OCI-LY1 (cell line): ENCODE results near the gene TEN1.

Experiments used
- H2AFZ ChIP-seq: fragments of 200-600 bp; sonication (generic), shearing (Covaris generic); 2 replicates; pipeline ENCODE4 v1.6.0; 2014; ENCODE audit warnings: antibody characterized with exemption, mild to moderate bottlenecking, low read length
- H3F3A ChIP-seq: fragments of 200-600 bp; sonication (generic), shearing (Covaris generic); 2 replicates; pipeline ENCODE4 v1.6.0; 2014; ENCODE audit warnings: mild to moderate bottlenecking, antibody characterized with exemption, low read length, moderate library complexity; ENCODE audit not compliant: insufficient read depth
- H3K27ac ChIP-seq: fragments of 200-600 bp; sonication (generic); 2 replicates; pipeline ENCODE4 v1.5.1; 2014; ENCODE audit warnings: low read length, mixed run types, mild to moderate bottlenecking, low read depth; ENCODE audit not compliant: poor library complexity, severe bottlenecking
- H3K27me3 ChIP-seq: fragments of 200-600 bp; sonication (generic); 2 replicates; pipeline ENCODE4 v1.6.0; 2014; ENCODE audit warnings: antibody characterized with exemption, mild to moderate bottlenecking, low read length, moderate library complexity; ENCODE audit not compliant: insufficient read depth
- H3K36me3 ChIP-seq: fragments of 200-600 bp; sonication (generic); 2 replicates; pipeline ENCODE4 v1.6.1; 2014; ENCODE audit warnings: mild to moderate bottlenecking, antibody characterized with exemption, low read length, moderate library complexity, mixed read lengths; ENCODE audit not compliant: insufficient read depth
- H3K4me1 ChIP-seq: fragments of 200-600 bp; sonication (generic); 2 replicates; pipeline ENCODE4 v1.5.1; 2014; ENCODE audit warnings: mild to moderate bottlenecking, low read length, moderate library complexity; ENCODE audit not compliant: insufficient read depth, severe bottlenecking
- H3K4me2 ChIP-seq: fragments of 200-600 bp; sonication (generic), shearing (Covaris generic); 2 replicates; pipeline ENCODE4 v1.6.1; 2014; ENCODE audit warnings: low read length
- H3K4me3 ChIP-seq: fragments of 200-600 bp; sonication (generic); 2 replicates; pipeline ENCODE4 v1.5.1; 2014; ENCODE audit warnings: low read length, low read depth, mild to moderate bottlenecking, mixed read lengths; ENCODE audit not compliant: poor library complexity, severe bottlenecking
- H3K79me2 ChIP-seq: fragments of 200-600 bp; shearing (Covaris generic); 2 replicates; pipeline ENCODE4 v1.6.1; 2016; ENCODE audit warnings: mixed run types, low read length, mixed read lengths; ENCODE audit not compliant: insufficient read depth
- H3K9ac ChIP-seq: fragments of 200-600 bp; sonication (generic), shearing (Covaris generic); 2 replicates; pipeline ENCODE4 v1.6.1; 2014; ENCODE audit warnings: mild to moderate bottlenecking, low read length, mixed read lengths
- H3K9me2 ChIP-seq: fragments of 200-600 bp; sonication (generic), shearing (Covaris generic); 2 replicates; pipeline ENCODE4 v1.6.1; 2014; ENCODE audit warnings: low read depth, mild to moderate bottlenecking, low read length, mixed read lengths
- H3K9me3 ChIP-seq: fragments of 200-600 bp; shearing (Covaris generic); 2 replicates; pipeline ENCODE4 v1.6.1; 2014; ENCODE audit warnings: low read length, mixed read lengths
- H4K20me1 ChIP-seq: fragments of 200-600 bp; sonication (generic), shearing (Covaris generic); 2 replicates; pipeline ENCODE4 v1.6.0; 2016; ENCODE audit warnings: mild to moderate bottlenecking, low read length; ENCODE audit not compliant: insufficient read depth
- EZH2 ChIP-seq: fragments of 200-600 bp; sonication (generic), shearing (Covaris generic); IDR thresholded peaks from 2 replicates; pipeline ENCODE4 v1.8.0; 2017; ENCODE audit warnings: borderline replicate concordance, mixed run types, mild to moderate bottlenecking, antibody characterized with exemption, low read length, moderate library complexity, mixed read lengths
- TF ChIP-seq, protein P1 (sequence below): fragments of 200-600 bp; sonication (generic), shearing (Covaris generic); IDR thresholded peaks from 2 replicates; pipeline ENCODE4 v1.5.1; 2017; ENCODE audit warnings: mild to moderate bottlenecking, antibody characterized with exemption, low read length, moderate library complexity, mixed read lengths

TEN1 gene

DNA sequence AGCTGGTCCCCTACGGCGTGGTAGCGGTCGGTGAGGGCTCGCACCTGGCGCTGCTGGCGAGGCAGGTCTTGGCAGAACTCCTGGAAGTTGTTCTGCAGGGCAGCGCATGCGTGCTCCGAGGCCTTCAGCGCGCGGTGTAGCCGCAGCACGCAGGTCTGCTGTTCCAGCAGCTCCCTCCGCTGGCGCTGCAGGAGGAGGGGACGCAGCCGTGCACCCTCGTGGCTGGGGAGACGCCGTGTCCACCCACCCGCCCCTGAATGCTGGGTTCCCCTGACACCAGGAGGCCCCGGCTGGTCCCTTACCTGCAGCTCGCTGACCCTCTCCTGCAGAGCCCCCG is 35.9 kb downstream of the TEN1 start:
- Histone ChIP-seq H3K9me2 (no peaks in the 10 kb centered on the region), H3K79me2 (no peaks in the 10 kb centered on the region), H3K9ac (no peak overlapping the region), H2AFZ (no peak overlapping the region), H3K36me3 (no peaks in the 10 kb centered on the region), H3F3A (no peaks in the 10 kb centered on the region), H3K4me1 (no peaks in the 10 kb centered on the region), H3K27me3 (peaks cover 7% of the 10 kb centered on the region; the same call in 1 of the 2 replicates), H4K20me1 (no peaks in the 10 kb centered on the region), H3K9me3 (no peaks in the 10 kb centered on the region), H3K4me2 (no peak overlapping the region), H3K27ac (no peak overlapping the region), H3K4me3 (no peak overlapping the region)
- TF ChIP-seq, protein P1, sequence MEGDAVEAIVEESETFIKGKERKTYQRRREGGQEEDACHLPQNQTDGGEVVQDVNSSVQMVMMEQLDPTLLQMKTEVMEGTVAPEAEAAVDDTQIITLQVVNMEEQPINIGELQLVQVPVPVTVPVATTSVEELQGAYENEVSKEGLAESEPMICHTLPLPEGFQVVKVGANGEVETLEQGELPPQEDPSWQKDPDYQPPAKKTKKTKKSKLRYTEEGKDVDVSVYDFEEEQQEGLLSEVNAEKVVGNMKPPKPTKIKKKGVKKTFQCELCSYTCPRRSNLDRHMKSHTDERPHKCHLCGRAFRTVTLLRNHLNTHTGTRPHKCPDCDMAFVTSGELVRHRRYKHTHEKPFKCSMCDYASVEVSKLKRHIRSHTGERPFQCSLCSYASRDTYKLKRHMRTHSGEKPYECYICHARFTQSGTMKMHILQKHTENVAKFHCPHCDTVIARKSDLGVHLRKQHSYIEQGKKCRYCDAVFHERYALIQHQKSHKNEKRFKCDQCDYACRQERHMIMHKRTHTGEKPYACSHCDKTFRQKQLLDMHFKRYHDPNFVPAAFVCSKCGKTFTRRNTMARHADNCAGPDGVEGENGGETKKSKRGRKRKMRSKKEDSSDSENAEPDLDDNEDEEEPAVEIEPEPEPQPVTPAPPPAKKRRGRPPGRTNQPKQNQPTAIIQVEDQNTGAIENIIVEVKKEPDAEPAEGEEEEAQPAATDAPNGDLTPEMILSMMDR = no peak
- no peak for TF ChIP-seq EZH2

DNA sequence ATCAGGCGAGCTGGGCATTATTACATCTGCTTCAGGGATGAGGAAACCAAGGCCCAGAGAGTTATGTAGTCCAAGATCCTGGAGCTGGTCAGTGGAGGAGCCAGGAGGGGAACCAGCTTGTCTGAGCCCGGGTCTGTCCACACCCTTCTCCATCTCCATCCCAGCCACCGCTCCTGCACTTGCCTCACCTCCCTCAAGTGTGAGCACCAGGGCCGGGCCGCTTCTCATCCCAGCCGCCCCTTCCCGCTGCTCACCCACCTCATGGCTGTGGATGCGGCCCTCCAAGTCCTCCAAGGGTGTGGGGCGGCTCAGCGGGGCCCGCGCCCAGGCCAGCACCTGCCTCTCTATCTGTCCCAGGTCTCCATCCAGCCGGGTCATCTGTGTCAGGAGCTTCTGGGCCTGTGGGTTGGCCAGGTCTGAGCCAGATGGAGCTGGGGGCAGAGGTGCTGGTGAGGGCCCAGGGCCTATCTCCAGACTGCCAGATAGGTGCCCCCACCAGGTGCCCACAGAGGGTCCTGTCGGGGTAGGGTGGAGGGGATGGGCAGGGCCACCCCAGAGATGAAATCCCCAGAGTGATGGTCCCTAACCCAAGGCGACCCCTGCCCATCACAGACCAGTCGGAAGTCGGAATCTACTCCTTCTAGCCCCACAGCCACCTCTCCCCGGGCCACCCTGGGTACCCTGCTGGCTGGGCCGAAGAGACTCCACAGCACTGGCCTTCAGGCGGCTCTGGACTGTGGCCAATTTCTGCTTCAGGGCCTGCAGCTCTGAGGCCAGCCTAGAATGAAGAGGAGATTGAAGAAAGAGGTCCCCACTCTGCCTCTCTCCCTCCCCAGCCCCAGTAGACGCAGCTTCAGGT is 38.7 kb downstream of the TEN1 start:
- TF ChIP-seq, protein P1 = no peak
- no peak for TF ChIP-seq EZH2
- peaks cover 5% of the 10 kb centered on the region for H3K4me1 ChIP-seq
- H3K36me3 ChIP-seq = no peaks in the 10 kb centered on the region
- no peaks in the 10 kb centered on the region for H3K9me2 ChIP-seq
- no peak overlapping the region for H3K9ac ChIP-seq
- H3K27me3 ChIP-seq = no peaks in the 10 kb centered on the region; the same call in 1 of the 2 replicates
- no peaks in the 10 kb centered on the region for H4K20me1 ChIP-seq
- H3K79me2 ChIP-seq = no peaks in the 10 kb centered on the region
- H3K4me2 ChIP-seq = no peak overlapping the region
- no peak overlapping the region for H3K27ac ChIP-seq
- no peaks in the 10 kb centered on the region for H3F3A ChIP-seq
- H3K4me3 ChIP-seq = no peak overlapping the region
- no peaks in the 10 kb centered on the region for H3K9me3 ChIP-seq
- no peak overlapping the region for H2AFZ ChIP-seq

DNA sequence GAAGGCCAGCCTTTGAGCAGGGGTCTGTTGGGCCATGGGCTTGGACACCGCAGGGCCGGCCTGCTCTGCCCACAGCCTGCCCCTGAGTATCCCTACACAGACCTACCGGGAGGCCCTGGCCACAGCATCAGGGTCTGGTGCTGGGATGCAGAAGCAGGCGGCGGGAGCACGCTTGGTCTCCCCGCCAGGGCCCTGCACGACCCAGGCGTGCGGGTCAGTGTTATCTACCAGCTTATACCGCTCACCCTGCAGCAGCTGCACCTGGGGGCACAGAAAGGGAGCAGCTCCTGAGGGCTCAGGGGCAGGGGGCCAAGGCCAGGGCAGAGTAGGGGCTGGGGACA is 39.3 kb downstream of the TEN1 start:
- H3K4me3 ChIP-seq = no peak overlapping the region
- TF ChIP-seq EZH2 = no peak
- TF ChIP-seq, protein P1 = no peak
- H3K9me3 ChIP-seq = no peaks in the 10 kb centered on the region
- no peak overlapping the region for H3K9ac ChIP-seq
- peaks cover 5% of the 10 kb centered on the region for H3K4me1 ChIP-seq
- no peaks in the 10 kb centered on the region for H4K20me1 ChIP-seq
- no peaks in the 10 kb centered on the region for H3F3A ChIP-seq
- no peak overlapping the region for H2AFZ ChIP-seq
- no peaks in the 10 kb centered on the region for H3K36me3 ChIP-seq
- no peak overlapping the region for H3K27ac ChIP-seq
- H3K4me2 ChIP-seq = no peak overlapping the region
- no peaks in the 10 kb centered on the region; the same call in 1 of the 2 replicates for H3K27me3 ChIP-seq
- H3K79me2 ChIP-seq = no peaks in the 10 kb centered on the region
- H3K9me2 ChIP-seq = no peaks in the 10 kb centered on the region
